ENCODE data around the gene SUPT20H.

GRCh38 chr13:37058910-37059847 is at the start of gene SUPT20H:
- TF ChIP-seq SETDB1 (IDR thresholded peaks at IDR 0.05; ENCODE audit: insufficient read length, low read length) (no peak), CTCF (tag by site-specific recombination; IDR thresholded peaks at IDR 0.05) (peak; percentile 34; the same call in 1 of the 2 replicates), SALL2 (tag by site-specific recombination; IDR thresholded peaks at IDR 0.05; ENCODE audit: borderline replicate concordance) (no peak), YY1 (tag by site-specific recombination; IDR thresholded peaks at IDR 0.05) (no peak), KLF10 (tag by site-specific recombination; IDR thresholded peaks at IDR 0.05) (no peak; the same call in 1 of the 2 replicates), SCRT1 (tag by site-specific recombination; IDR thresholded peaks at IDR 0.05; ENCODE audit: borderline replicate concordance) (no peak)

All from HEK293 (cell line).